Measurements from ENCODE around the gene TSR1. TPM values are rescaled to one million over a fixed set of nuclear protein-coding genes. Genes with fewer than 3 reads are reported as not detected.
A peak's percentile ranks its signal among the peaks of the same experiment; 100 is the strongest.

Gene TSR1
- total and polyA plus RNA-seq, 2 experiments from 2014 or later, result 34.0 to 52.6 TPM

GRCh38 chr17:2336852-2337543, 741 bp upstream of the TSR1 start, which contains the start of gene SGSM2:
SGSM2 (plus strand) TSS chr17:2337501; CDS start chr17:2337689, 188 bp downstream.
- Histone ChIP-seq H3K27ac (peak within 1 kb of the TSS; percentile 77), H3K36me3 (peaks cover 26% of the 10 kb centered on the region), H3K9me3 (ENCODE audit: low read depth) (no peaks in the 10 kb centered on the region), H3K27me3 (no peaks in the 10 kb centered on the region), H3K4me3 (peak within 1 kb of the TSS; percentile 100), H3K4me1 (ENCODE audit: low read depth) (peaks cover 4% of the 10 kb centered on the region)
- peak; percentile 63 to 85 for DNase-seq (ENCODE audit: low read depth in 1 of 2, low spot score in 1 of 2)
- no peak for TF ChIP-seq CTCF (IDR thresholded peaks at IDR 0.05; ENCODE audit: low read depth, low read length)

GRCh38 chr17:2335726-2336214, 487 bp downstream of the TSR1 start:
- no peaks in the 10 kb centered on the region for H3K27me3 ChIP-seq
- no peak for DNase-seq (ENCODE audit: low read depth in 1 of 2, low spot score in 1 of 2)
- peak overlapping the region; percentile 100 for H3K4me3 ChIP-seq
- peaks cover 4% of the 10 kb centered on the region for H3K4me1 ChIP-seq (ENCODE audit: low read depth)
- H3K27ac ChIP-seq, result peak overlapping the region; percentile 74
- H3K36me3 ChIP-seq, result peaks cover 38% of the 10 kb centered on the region
- H3K9me3 ChIP-seq (ENCODE audit: low read depth), result no peaks in the 10 kb centered on the region
- no peak for TF ChIP-seq CTCF (IDR thresholded peaks at IDR 0.05; ENCODE audit: low read depth, low read length)

- Histone ChIP-seq H3K27ac (no peak overlapping the region), H3K36me3 (peaks cover 66% of the 10 kb centered on the region), H3K9me3 (ENCODE audit: low read depth) (no peaks in the 10 kb centered on the region), H3K4me1 (ENCODE audit: low read depth) (peaks cover 4% of the 10 kb centered on the region), H3K27me3 (no peaks in the 10 kb centered on the region), H3K4me3 (no peak overlapping the region)
- no peak for DNase-seq (ENCODE audit: low read depth in 1 of 2, low spot score in 1 of 2)
- TF ChIP-seq CTCF (IDR thresholded peaks at IDR 0.05; ENCODE audit: low read depth, low read length), result no peak
These were observed 5.0 kb downstream of the TSR1 start for GRCh38 chr17:2331303-2331702.

GRCh38 chr17:2323629-2324314, 12.5 kb downstream of the TSR1 start:
- Histone ChIP-seq H3K4me1 (ENCODE audit: low read depth) (no peaks in the 10 kb centered on the region), H3K9me3 (ENCODE audit: low read depth) (no peaks in the 10 kb centered on the region), H3K4me3 (no peak overlapping the region), H3K27ac (no peak overlapping the region), H3K27me3 (no peaks in the 10 kb centered on the region), H3K36me3 (peaks cover 54% of the 10 kb centered on the region)
- peak in 1 of 2 donors; percentile 6 for DNase-seq (ENCODE audit: low read depth in 1 of 2, low spot score in 1 of 2)
- TF ChIP-seq CTCF (IDR thresholded peaks at IDR 0.05; ENCODE audit: low read depth, low read length), result no peak

GRCh38 chr17:2321399-2321798, 14.9 kb downstream of the TSR1 start:
- DNase-seq (ENCODE audit: low read depth in 1 of 2, low spot score in 1 of 2), result no peak
- no peak overlapping the region for H3K4me3 ChIP-seq
- no peak overlapping the region for H3K27ac ChIP-seq
- peaks cover 43% of the 10 kb centered on the region for H3K36me3 ChIP-seq
- H3K9me3 ChIP-seq (ENCODE audit: low read depth), result no peaks in the 10 kb centered on the region
- no peaks in the 10 kb centered on the region for H3K4me1 ChIP-seq (ENCODE audit: low read depth)
- no peak for TF ChIP-seq CTCF (IDR thresholded peaks at IDR 0.05; ENCODE audit: low read depth, low read length)
- no peaks in the 10 kb centered on the region for H3K27me3 ChIP-seq
